HG03520 (cell line): Measurements from ENCODE around the gene CEPT1.
"Not testable (repeated sequence)": the region's sequence is repeated elsewhere in the genome, so short reads cannot be mapped to it uniquely, and the experiment has no call there.

Experiments used
- ATAC-seq: cut with Tn5 transposase; IDR thresholded peaks from one replicate; pipeline ENCODE4 v1.9.1; 2021; ENCODE audit warnings: mild to moderate bottlenecking, moderate library complexity; ENCODE audit not compliant: unreplicated experiment

CEPT1 gene

GRCh38 chr1:111139956-111140679, at the start of gene CEPT1, which contains the start of gene DRAM2:
Gene CEPT1 (plus strand): TSS chr1:111140223. CDS start chr1:111147715, 7,492 bp downstream.
Gene DRAM2 (minus strand): TSS chr1:111140093. CDS start chr1:111131554, 8,539 bp downstream.
- ATAC-seq = peak; percentile 57

GRCh38 chr1:111095421-111095820, 44.6 kb upstream of the CEPT1 start:
- not testable (repeated sequence) for ATAC-seq

GRCh38 chr1:111097356-111098099, 42.5 kb upstream of the CEPT1 start:
- no peak for ATAC-seq

GRCh38 chr1:111099289-111099688, 40.7 kb upstream of the CEPT1 start:
- no peak for ATAC-seq

- ATAC-seq = no peak
Measured at GRCh38 chr1:111101854-111102642, 38.0 kb upstream of the CEPT1 start.

- ATAC-seq = no peak
Measured at GRCh38 chr1:111104981-111105380, 35.0 kb upstream of the CEPT1 start.

- ATAC-seq = no peak
Measured at GRCh38 chr1:111110197-111110899, 29.7 kb upstream of the CEPT1 start.

- ATAC-seq = no peak
Measured at GRCh38 chr1:111116496-111116895, 23.5 kb upstream of the CEPT1 start.

- no peak for ATAC-seq
Measured at GRCh38 chr1:111126354-111126753, 13.7 kb upstream of the CEPT1 start.

- peak; percentile 86 for ATAC-seq
Measured at GRCh38 chr1:111127923-111128643, 11.9 kb upstream of the CEPT1 start.

GRCh38 chr1:111129376-111129775, 10.6 kb upstream of the CEPT1 start:
- ATAC-seq = no peak

- no peak for ATAC-seq
Measured at GRCh38 chr1:111131693-111132092, 8.3 kb upstream of the CEPT1 start.

- no peak for ATAC-seq
Measured at GRCh38 chr1:111133866-111134265, 6.2 kb upstream of the CEPT1 start.

GRCh38 chr1:111139324-111139955, 583 bp upstream of the CEPT1 start:
- ATAC-seq = peak; percentile 23

GRCh38 chr1:111140680-111140967, 601 bp downstream of the CEPT1 start:
- ATAC-seq = no peak

- no peak for ATAC-seq
Measured at GRCh38 chr1:111141245-111142220, 1.5 kb downstream of the CEPT1 start.

GRCh38 chr1:111142356-111142975, 2.4 kb downstream of the CEPT1 start:
- no peak for ATAC-seq

- no peak for ATAC-seq
Measured at GRCh38 chr1:111145542-111145941, 5.5 kb downstream of the CEPT1 start.
